Muscle layer of duodenum (tissue), 2 donors: ENCODE data around the gene RAI1.
"Not testable (repeated sequence)": the region's sequence is repeated elsewhere in the genome, so short reads cannot be mapped to it uniquely, and the experiment has no call there.

Experiments
- H3K27ac ChIP-seq: one replicate; pipeline ENCODE4 v1.7.0; 2013; ENCODE audit warnings: mild to moderate bottlenecking, low read length
- H3K27me3 ChIP-seq: one replicate; pipeline ENCODE4 v1.7.0; 2013; ENCODE audit warnings: low read depth, mild to moderate bottlenecking, control low read depth, low read length
- H3K36me3 ChIP-seq, 2 donors: one replicate each; pipeline ENCODE4 v1.7.0; 2013; ENCODE audit warnings: low read length in 2 of 2, control low read depth in 1 of 2, mild to moderate bottlenecking in 1 of 2; ENCODE audit not compliant: insufficient read depth in 2 of 2, control insufficient read depth in 1 of 2
- H3K4me1 ChIP-seq, 2 donors: one replicate each; pipeline ENCODE4 v1.7.0; 2013; ENCODE audit warnings: low read length in 2 of 2, mild to moderate bottlenecking in 2 of 2, control low read depth in 1 of 2, moderate library complexity in 1 of 2; ENCODE audit not compliant: insufficient read depth in 2 of 2, control insufficient read depth in 1 of 2
- H3K4me3 ChIP-seq, 2 donors: one replicate each; pipeline ENCODE4 v1.7.0; 2013; ENCODE audit warnings: low read length in 2 of 2, low read depth in 1 of 2, mild to moderate bottlenecking in 1 of 2
- H3K9me3 ChIP-seq, 2 donors: one replicate each; pipeline ENCODE4 v1.7.0; 2013; ENCODE audit warnings: low read length in 2 of 2, control low read depth in 1 of 2, mild to moderate bottlenecking in 1 of 2; ENCODE audit not compliant: control insufficient read depth in 1 of 2
- donor health status: healthy.

The RAI1 gene

GRCh38 chr17:17675416-17675815 is 5.8 kb upstream of the RAI1 start:
- Histone ChIP-seq H3K36me3 (no peaks in the 10 kb centered on the region), H3K27me3 (no peaks in the 10 kb centered on the region), H3K9me3 (no peaks in the 10 kb centered on the region), H3K4me3 (no peak overlapping the region), H3K27ac (no peak overlapping the region), H3K4me1 (no peaks in the 10 kb centered on the region)

- no peaks in the 10 kb centered on the region for H3K36me3 ChIP-seq
- H3K4me3 ChIP-seq = no peak overlapping the region
- no peaks in the 10 kb centered on the region for H3K9me3 ChIP-seq
- no peaks in the 10 kb centered on the region for H3K27me3 ChIP-seq
- H3K4me1 ChIP-seq = peaks cover 0 to 5% of the 10 kb centered on the region in 2 donors
- H3K27ac ChIP-seq = no peak overlapping the region
These were observed 5.2 kb upstream of the RAI1 start for GRCh38 chr17:17675925-17676534.

GRCh38 chr17:17676752-17677151 is 4.5 kb upstream of the RAI1 start:
- H3K4me3 ChIP-seq = no peak overlapping the region
- H3K4me1 ChIP-seq = peaks cover 0 to 6% of the 10 kb centered on the region in 2 donors
- H3K36me3 ChIP-seq = no peaks in the 10 kb centered on the region
- H3K9me3 ChIP-seq = no peaks in the 10 kb centered on the region
- H3K27ac ChIP-seq = no peak overlapping the region
- H3K27me3 ChIP-seq = no peaks in the 10 kb centered on the region

- Histone ChIP-seq H3K4me1 (peaks cover 0 to 6% of the 10 kb centered on the region in 2 donors), H3K27ac (no peak overlapping the region), H3K4me3 (no peak overlapping the region), H3K36me3 (no peaks in the 10 kb centered on the region), H3K9me3 (no peaks in the 10 kb centered on the region), H3K27me3 (no peaks in the 10 kb centered on the region)
These were observed 3.8 kb upstream of the RAI1 start for GRCh38 chr17:17677299-17678040.

- not testable (repeated sequence) for H3K27ac ChIP-seq, H3K27me3 ChIP-seq
These were observed 3.1 kb upstream of the RAI1 start for GRCh38 chr17:17678063-17678699.

GRCh38 chr17:17679243-17679642 is 2.0 kb upstream of the RAI1 start:
- no peaks in the 10 kb centered on the region for H3K9me3 ChIP-seq

More at GRCh38 chr17:17678063-17678699, 3.1 kb upstream of the RAI1 start:
- not testable (repeated sequence) for H3K4me3 ChIP-seq, H3K36me3 ChIP-seq, H3K4me1 ChIP-seq, H3K9me3 ChIP-seq

GRCh38 chr17:17679748-17680147 is 1.5 kb upstream of the RAI1 start:
- Histone ChIP-seq H3K36me3 (no peaks in the 10 kb centered on the region), H3K27ac (no peak overlapping the region), H3K4me1 (peaks cover under 1 to 22% of the 10 kb centered on the region in 2 donors), H3K9me3 (no peaks in the 10 kb centered on the region), H3K4me3 (no peak overlapping the region), H3K27me3 (no peaks in the 10 kb centered on the region)

More at GRCh38 chr17:17679243-17679642, 2.0 kb upstream of the RAI1 start:
- no peaks in the 10 kb centered on the region for H3K27me3 ChIP-seq
- no peaks in the 10 kb centered on the region for H3K36me3 ChIP-seq
- H3K4me3 ChIP-seq = no peak overlapping the region
- peaks cover 0 to 18% of the 10 kb centered on the region in 2 donors for H3K4me1 ChIP-seq
- H3K27ac ChIP-seq = no peak overlapping the region

- H3K27ac ChIP-seq = no peak overlapping the region
- H3K27me3 ChIP-seq = no peaks in the 10 kb centered on the region
- no peaks in the 10 kb centered on the region for H3K9me3 ChIP-seq
- H3K4me3 ChIP-seq = peak overlapping the region in 1 of 2 donors; percentile 42
- no peaks in the 10 kb centered on the region for H3K36me3 ChIP-seq
- H3K4me1 ChIP-seq = peaks cover 9 to 31% of the 10 kb centered on the region in 2 donors
These were observed 626 bp upstream of the RAI1 start for GRCh38 chr17:17680477-17681186.

GRCh38 chr17:17681744-17682292 is 560 bp downstream of the RAI1 start:
- peaks cover 17 to 42% of the 10 kb centered on the region in 2 donors for H3K4me1 ChIP-seq
- H3K27ac ChIP-seq = peak overlapping the region; percentile 72
- no peaks in the 10 kb centered on the region for H3K27me3 ChIP-seq
- peak overlapping the region; percentile 67 to 71 for H3K4me3 ChIP-seq
- no peaks in the 10 kb centered on the region for H3K9me3 ChIP-seq
- H3K36me3 ChIP-seq = no peaks in the 10 kb centered on the region

- H3K9me3 ChIP-seq = no peaks in the 10 kb centered on the region
- H3K27me3 ChIP-seq = no peaks in the 10 kb centered on the region
- no peaks in the 10 kb centered on the region for H3K36me3 ChIP-seq
- H3K4me1 ChIP-seq = peaks cover 17 to 46% of the 10 kb centered on the region in 2 donors
- peak overlapping the region; percentile 72 for H3K27ac ChIP-seq
- H3K4me3 ChIP-seq = peak overlapping the region; percentile 67 to 71
These were observed 1.1 kb downstream of the RAI1 start for GRCh38 chr17:17682293-17682736.
